ENCODE results near the gene KRT17. TPM values are rescaled to one million over a fixed set of nuclear protein-coding genes. Genes with fewer than 3 reads are reported as not detected.

Gene KRT17
- total RNA-seq, 1 experiment from 2014 or later: 1.5 TPM

DNA sequence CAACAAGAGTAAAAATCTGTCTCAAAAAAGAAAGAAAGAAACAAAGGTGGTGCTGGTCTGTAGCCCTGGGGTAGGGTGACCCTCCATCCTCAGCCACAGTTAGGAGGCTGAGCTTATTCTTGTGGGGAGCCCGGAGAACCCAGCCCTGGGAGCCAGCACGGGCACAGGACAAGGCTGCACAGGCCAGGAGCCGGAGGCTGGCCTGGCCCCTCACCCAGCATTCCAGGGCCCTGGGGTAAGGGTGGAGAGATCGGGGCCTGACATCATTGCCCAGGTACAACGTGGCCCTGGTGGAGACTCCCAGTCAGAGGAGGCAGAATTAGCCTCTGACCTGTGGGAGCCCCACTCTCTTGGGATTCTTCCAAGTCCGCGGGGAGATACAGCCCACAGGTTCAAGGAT, 10.3 kb upstream of the KRT17 start (continued):
- TF ChIP-seq, protein P1, sequence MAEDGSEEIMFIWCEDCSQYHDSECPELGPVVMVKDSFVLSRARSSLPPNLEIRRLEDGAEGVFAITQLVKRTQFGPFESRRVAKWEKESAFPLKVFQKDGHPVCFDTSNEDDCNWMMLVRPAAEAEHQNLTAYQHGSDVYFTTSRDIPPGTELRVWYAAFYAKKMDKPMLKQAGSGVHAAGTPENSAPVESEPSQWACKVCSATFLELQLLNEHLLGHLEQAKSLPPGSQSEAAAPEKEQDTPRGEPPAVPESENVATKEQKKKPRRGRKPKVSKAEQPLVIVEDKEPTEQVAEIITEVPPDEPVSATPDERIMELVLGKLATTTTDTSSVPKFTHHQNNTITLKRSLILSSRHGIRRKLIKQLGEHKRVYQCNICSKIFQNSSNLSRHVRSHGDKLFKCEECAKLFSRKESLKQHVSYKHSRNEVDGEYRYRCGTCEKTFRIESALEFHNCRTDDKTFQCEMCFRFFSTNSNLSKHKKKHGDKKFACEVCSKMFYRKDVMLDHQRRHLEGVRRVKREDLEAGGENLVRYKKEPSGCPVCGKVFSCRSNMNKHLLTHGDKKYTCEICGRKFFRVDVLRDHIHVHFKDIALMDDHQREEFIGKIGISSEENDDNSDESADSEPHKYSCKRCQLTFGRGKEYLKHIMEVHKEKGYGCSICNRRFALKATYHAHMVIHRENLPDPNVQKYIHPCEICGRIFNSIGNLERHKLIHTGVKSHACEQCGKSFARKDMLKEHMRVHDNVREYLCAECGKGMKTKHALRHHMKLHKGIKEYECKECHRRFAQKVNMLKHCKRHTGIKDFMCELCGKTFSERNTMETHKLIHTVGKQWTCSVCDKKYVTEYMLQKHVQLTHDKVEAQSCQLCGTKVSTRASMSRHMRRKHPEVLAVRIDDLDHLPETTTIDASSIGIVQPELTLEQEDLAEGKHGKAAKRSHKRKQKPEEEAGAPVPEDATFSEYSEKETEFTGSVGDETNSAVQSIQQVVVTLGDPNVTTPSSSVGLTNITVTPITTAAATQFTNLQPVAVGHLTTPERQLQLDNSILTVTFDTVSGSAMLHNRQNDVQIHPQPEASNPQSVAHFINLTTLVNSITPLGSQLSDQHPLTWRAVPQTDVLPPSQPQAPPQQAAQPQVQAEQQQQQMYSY (CRISPR knock-in tag; IDR thresholded peaks at IDR 0.05): no peak
- TF ChIP-seq KAT7 (CRISPR knock-in tag; IDR thresholded peaks at IDR 0.05; ENCODE audit: borderline replicate concordance) (no peak), SMAD3 (CRISPR knock-in tag; IDR thresholded peaks at IDR 0.05; ENCODE audit: borderline replicate concordance) (no peak), FOXJ3 (CRISPR knock-in tag; IDR thresholded peaks at IDR 0.05; ENCODE audit: borderline replicate concordance) (no peak), FOXP1 (CRISPR knock-in tag; IDR thresholded peaks at IDR 0.05; ENCODE audit: borderline replicate concordance) (no peak)
- TF ChIP-seq, protein P2, sequence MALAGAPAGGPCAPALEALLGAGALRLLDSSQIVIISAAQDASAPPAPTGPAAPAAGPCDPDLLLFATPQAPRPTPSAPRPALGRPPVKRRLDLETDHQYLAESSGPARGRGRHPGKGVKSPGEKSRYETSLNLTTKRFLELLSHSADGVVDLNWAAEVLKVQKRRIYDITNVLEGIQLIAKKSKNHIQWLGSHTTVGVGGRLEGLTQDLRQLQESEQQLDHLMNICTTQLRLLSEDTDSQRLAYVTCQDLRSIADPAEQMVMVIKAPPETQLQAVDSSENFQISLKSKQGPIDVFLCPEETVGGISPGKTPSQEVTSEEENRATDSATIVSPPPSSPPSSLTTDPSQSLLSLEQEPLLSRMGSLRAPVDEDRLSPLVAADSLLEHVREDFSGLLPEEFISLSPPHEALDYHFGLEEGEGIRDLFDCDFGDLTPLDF (CRISPR knock-in tag; IDR thresholded peaks at IDR 0.05): no peak
- TF ChIP-seq, protein P3, sequence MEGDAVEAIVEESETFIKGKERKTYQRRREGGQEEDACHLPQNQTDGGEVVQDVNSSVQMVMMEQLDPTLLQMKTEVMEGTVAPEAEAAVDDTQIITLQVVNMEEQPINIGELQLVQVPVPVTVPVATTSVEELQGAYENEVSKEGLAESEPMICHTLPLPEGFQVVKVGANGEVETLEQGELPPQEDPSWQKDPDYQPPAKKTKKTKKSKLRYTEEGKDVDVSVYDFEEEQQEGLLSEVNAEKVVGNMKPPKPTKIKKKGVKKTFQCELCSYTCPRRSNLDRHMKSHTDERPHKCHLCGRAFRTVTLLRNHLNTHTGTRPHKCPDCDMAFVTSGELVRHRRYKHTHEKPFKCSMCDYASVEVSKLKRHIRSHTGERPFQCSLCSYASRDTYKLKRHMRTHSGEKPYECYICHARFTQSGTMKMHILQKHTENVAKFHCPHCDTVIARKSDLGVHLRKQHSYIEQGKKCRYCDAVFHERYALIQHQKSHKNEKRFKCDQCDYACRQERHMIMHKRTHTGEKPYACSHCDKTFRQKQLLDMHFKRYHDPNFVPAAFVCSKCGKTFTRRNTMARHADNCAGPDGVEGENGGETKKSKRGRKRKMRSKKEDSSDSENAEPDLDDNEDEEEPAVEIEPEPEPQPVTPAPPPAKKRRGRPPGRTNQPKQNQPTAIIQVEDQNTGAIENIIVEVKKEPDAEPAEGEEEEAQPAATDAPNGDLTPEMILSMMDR (IDR thresholded peaks at IDR 0.05): no peak

DNA sequence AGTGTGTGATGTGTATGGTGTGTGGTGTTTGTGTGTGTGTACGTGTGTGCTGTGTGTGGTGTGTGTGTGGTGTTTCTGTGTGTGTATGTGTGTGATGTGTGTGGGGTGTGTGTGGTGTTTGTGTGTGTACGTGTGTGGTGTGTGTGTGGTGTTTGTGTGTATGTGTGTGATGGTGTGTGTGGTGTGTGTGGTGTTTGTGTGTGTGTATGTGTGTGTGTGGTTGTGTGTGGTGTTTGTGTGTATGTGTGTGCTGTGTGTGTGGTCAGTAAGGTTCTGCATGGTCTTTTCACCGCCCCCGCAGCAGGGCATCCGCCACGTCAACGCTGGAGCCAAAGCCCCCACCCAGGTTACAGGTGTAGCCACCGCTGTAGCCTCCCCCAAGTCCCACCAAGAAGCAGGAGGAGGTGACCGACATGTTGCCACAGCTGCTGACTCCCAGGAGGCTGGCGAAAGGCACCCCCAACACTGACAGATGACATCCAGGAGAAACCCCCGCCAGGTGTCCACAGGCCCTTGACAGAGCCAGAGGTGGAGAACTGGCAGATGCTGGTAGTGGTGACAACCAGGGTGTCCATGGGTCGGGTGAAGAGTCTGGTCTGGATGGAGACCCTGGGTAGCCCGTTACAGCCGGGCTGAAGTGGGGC, 9.3 kb upstream of the KRT17 start:
- POLR2A ChIA-PET: no interaction called here

More for the DNA sequence above, 9.3 kb upstream of the KRT17 start:
- Mint-ChIP-seq H3K36me3 (no peaks in the 10 kb centered on the region), H3K27me3 (ENCODE audit: low read depth) (no peaks in the 10 kb centered on the region), H3K9me3 (no peaks in the 10 kb centered on the region), H3K4me3 (no peak overlapping the region), H3K4me1 (peaks cover 18% of the 10 kb centered on the region), H3K27ac (no peak overlapping the region)
- CTCF ChIA-PET: interaction anchor here (1.6 to 3.0 kb wide), 2 partner anchors 13 to 85 kb away, joined by 6 to 14 read pairs; no protein-coding TSS in a partner anchor
- no peak for ATAC-seq
- no peak for DNase-seq (ENCODE audit: low spot score)
- TF ChIP-seq, protein P4, sequence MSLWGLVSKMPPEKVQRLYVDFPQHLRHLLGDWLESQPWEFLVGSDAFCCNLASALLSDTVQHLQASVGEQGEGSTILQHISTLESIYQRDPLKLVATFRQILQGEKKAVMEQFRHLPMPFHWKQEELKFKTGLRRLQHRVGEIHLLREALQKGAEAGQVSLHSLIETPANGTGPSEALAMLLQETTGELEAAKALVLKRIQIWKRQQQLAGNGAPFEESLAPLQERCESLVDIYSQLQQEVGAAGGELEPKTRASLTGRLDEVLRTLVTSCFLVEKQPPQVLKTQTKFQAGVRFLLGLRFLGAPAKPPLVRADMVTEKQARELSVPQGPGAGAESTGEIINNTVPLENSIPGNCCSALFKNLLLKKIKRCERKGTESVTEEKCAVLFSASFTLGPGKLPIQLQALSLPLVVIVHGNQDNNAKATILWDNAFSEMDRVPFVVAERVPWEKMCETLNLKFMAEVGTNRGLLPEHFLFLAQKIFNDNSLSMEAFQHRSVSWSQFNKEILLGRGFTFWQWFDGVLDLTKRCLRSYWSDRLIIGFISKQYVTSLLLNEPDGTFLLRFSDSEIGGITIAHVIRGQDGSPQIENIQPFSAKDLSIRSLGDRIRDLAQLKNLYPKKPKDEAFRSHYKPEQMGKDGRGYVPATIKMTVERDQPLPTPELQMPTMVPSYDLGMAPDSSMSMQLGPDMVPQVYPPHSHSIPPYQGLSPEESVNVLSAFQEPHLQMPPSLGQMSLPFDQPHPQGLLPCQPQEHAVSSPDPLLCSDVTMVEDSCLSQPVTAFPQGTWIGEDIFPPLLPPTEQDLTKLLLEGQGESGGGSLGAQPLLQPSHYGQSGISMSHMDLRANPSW (CRISPR knock-in tag; conservative IDR thresholded peaks at IDR 0.05; ENCODE audit: low read depth): no peak
- no peak for TF ChIP-seq TEAD1 (CRISPR knock-in tag; IDR thresholded peaks at IDR 0.05)
- TF ChIP-seq, protein P5, sequence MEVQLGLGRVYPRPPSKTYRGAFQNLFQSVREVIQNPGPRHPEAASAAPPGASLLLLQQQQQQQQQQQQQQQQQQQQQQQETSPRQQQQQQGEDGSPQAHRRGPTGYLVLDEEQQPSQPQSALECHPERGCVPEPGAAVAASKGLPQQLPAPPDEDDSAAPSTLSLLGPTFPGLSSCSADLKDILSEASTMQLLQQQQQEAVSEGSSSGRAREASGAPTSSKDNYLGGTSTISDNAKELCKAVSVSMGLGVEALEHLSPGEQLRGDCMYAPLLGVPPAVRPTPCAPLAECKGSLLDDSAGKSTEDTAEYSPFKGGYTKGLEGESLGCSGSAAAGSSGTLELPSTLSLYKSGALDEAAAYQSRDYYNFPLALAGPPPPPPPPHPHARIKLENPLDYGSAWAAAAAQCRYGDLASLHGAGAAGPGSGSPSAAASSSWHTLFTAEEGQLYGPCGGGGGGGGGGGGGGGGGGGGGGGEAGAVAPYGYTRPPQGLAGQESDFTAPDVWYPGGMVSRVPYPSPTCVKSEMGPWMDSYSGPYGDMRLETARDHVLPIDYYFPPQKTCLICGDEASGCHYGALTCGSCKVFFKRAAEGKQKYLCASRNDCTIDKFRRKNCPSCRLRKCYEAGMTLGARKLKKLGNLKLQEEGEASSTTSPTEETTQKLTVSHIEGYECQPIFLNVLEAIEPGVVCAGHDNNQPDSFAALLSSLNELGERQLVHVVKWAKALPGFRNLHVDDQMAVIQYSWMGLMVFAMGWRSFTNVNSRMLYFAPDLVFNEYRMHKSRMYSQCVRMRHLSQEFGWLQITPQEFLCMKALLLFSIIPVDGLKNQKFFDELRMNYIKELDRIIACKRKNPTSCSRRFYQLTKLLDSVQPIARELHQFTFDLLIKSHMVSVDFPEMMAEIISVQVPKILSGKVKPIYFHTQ (CRISPR knock-in tag; IDR thresholded peaks at IDR 0.05): no peak
- no peak for TF ChIP-seq TP53 (CRISPR knock-in tag; IDR thresholded peaks at IDR 0.05)
- TF ChIP-seq GABPB1 (CRISPR knock-in tag; IDR thresholded peaks at IDR 0.05): no peak

Data from WTC11 (cell line).